Fibroblast of lung (primary cell): Measurements from ENCODE around the gene GPSM1. TPM values are rescaled to one million over a fixed set of nuclear protein-coding genes. Genes with fewer than 3 reads are reported as not detected.
A peak's percentile ranks its signal among the peaks of the same experiment; 100 is the strongest.

Experiments
- DNase-seq, 2 donors: peaks; one replicate each; pipeline versions ENCODE4 v3.0.0 to v3.0.0-alpha.2; 2010; ENCODE audit warnings: low read depth in 2 of 2
- H2AFZ ChIP-seq: 2 replicates; pipeline ENCODE4 v1.5.1; 2012; ENCODE audit warnings: low read length, control low read depth, inconsistent platforms
- H3K27ac ChIP-seq: 2 replicates; pipeline ENCODE4 v1.5.1; 2011; ENCODE audit warnings: low read length, control low read depth; ENCODE audit not compliant: insufficient read depth
- H3K27me3 ChIP-seq: 2 replicates; pipeline ENCODE4 v1.5.1; 2011; ENCODE audit warnings: mild to moderate bottlenecking, low read length; ENCODE audit not compliant: control insufficient read depth, insufficient read depth
- H3K36me3 ChIP-seq: 2 replicates; pipeline ENCODE4 v1.5.1; 2011; ENCODE audit warnings: low read length; ENCODE audit not compliant: control insufficient read depth, insufficient read depth
- H3K4me1 ChIP-seq: 2 replicates; pipeline ENCODE4 v1.5.1; 2011; ENCODE audit warnings: low read length; ENCODE audit not compliant: control insufficient read depth, insufficient read depth; ENCODE audit errors: extremely low read depth
- H3K4me2 ChIP-seq: 2 replicates; pipeline ENCODE4 v1.5.1; 2011; ENCODE audit warnings: low read length, control low read depth; ENCODE audit not compliant: insufficient read depth; ENCODE audit errors: extremely low read depth
- H3K4me3 ChIP-seq, 4 experiments: fragments of 200-600 bp in 1 of 4; sonication (generic) in 1 of 4; replicated peaks in 1 of 4; 2 replicates each; pipeline ENCODE4 v1.5.1; 2011 to 2016; ENCODE audit warnings: low read length in 4 of 4, low read depth in 3 of 4, mild to moderate bottlenecking in 3 of 4, control low read depth in 2 of 4, inconsistent platforms in 1 of 4, mixed read lengths in 1 of 4; ENCODE audit not compliant: insufficient read depth in 1 of 4; ENCODE audit errors: control extremely low read depth in 1 of 4
- H3K79me2 ChIP-seq: 2 replicates; pipeline ENCODE4 v1.5.1; 2012; ENCODE audit warnings: mild to moderate bottlenecking, low read length, inconsistent platforms; ENCODE audit not compliant: control insufficient read depth, insufficient read depth
- H3K9ac ChIP-seq: 2 replicates; pipeline ENCODE4 v1.5.1; 2011; ENCODE audit warnings: mild to moderate bottlenecking, low read length, control low read depth; ENCODE audit not compliant: insufficient read depth
- H3K9me3 ChIP-seq: 2 replicates; pipeline ENCODE4 v1.5.1; 2012; ENCODE audit warnings: low read depth, low read length; ENCODE audit not compliant: control insufficient read depth, insufficient read depth
- H4K20me1 ChIP-seq: 2 replicates; pipeline ENCODE4 v1.5.1; 2011; ENCODE audit warnings: low read length; ENCODE audit not compliant: control insufficient read depth, insufficient read depth; ENCODE audit errors: extremely low read depth
- CTCF ChIP-seq, 2 donors: IDR thresholded peaks in 1 of 2; conservative IDR thresholded peaks in 1 of 2; 1 replicate in 1 of 2; 2 replicates in 1 of 2; pipeline ENCODE4 v1.5.1; 2011 to 2012; ENCODE audit warnings: low read length in 2 of 2, control low read depth in 1 of 2, inconsistent platforms in 1 of 2, low read depth in 1 of 2, mild to moderate bottlenecking in 1 of 2
- EZH2 ChIP-seq: IDR thresholded peaks from 2 replicates; pipeline ENCODE4 v1.5.1; 2012; ENCODE audit warnings: low read length, control low read depth, mild to moderate bottlenecking; ENCODE audit errors: missing control alignments
- polyA plus RNA-seq, 2 donors: library from polyadenylated mRNA; depleted of rRNA in 1 of 2; stranded (reverse) in 1 of 2; unstranded in 1 of 2; fragments of >200 nt; gene quantifications; 2 replicates each; pipeline ENCODE4 v1.2.1, GENCODE V29; 2011 to 2012; ENCODE audit warnings: missing spikeins in 1 of 2
- total RNA-seq: library from RNA; depleted of rRNA; stranded (reverse); fragments of >200 nt; gene quantifications from 2 replicates; pipeline ENCODE4 v1.2.1, GENCODE V29; 2014

GPSM1 gene
- total and polyA plus RNA-seq, 2 donors (not counting 1 experiment from before 2014, with no cell fraction given), result 15.8 to 60.3 TPM

GRCh38 chr9:136343884-136344269 lies 16.5 kb downstream of the GPSM1 start:
- H2AFZ ChIP-seq, result no peak overlapping the region
- no peaks in the 10 kb centered on the region for H3K9me3 ChIP-seq
- no peak overlapping the region for H3K4me2 ChIP-seq
- H3K36me3 ChIP-seq, result peaks cover 30% of the 10 kb centered on the region
- no peak for DNase-seq
- H3K4me1 ChIP-seq, result peaks cover 22% of the 10 kb centered on the region
- TF ChIP-seq CTCF (conservative IDR thresholded peaks at IDR 0.05 in 1 of 2, IDR thresholded peaks at IDR 0.05 in 1 of 2; ENCODE audit: low read depth in 1 of 2, low read length in 2 of 2) (no peak), EZH2 (no peak)
- no peak overlapping the region for H3K27ac ChIP-seq
- H3K79me2 ChIP-seq, result no peaks in the 10 kb centered on the region
- no peaks in the 10 kb centered on the region for H4K20me1 ChIP-seq
- H3K27me3 ChIP-seq, result no peaks in the 10 kb centered on the region
- no peak overlapping the region for H3K9ac ChIP-seq
- H3K4me3 ChIP-seq, result no peak overlapping the region

DNA sequence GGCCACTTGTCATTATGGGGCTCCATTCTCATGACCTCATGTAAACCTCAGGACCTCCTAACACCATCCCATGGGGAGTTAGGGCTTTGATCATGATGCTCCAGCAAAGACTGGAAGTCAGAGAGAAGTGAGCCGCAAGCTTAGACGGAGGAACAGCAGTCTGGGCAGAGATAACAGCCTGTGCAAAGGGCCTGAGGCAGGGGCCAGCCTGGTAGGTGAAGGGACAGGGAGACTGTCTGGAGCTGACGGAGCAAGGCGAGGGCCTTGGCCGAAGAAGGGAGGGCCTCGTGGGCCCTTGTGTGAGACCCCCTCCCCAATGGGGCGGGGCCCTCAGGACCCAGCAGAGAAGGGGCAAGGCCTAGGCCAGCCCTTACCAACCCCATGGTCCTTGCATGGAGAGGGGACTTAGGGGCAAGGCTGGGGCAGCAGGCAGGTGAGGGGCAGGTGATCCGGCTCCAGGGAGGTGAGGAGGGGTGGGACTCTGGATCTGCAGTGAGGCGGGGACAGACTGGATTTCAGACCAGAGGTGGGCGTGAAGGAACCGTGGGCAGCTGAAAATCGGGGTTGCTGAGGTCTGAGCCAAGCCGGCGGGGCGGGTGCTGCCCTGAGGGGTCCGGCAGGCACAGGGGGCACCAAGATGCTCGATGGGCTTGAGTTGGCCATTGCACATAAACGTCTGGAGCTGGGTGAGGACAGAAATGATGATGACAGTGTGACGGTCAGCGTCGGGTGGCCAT lies 17.4 kb downstream of the GPSM1 start:
- Histone ChIP-seq H3K4me3 (no peak overlapping the region), H3K9me3 (no peaks in the 10 kb centered on the region), H3K9ac (no peak overlapping the region), H3K36me3 (peaks cover 31% of the 10 kb centered on the region), H3K27ac (no peak overlapping the region), H4K20me1 (no peaks in the 10 kb centered on the region), H2AFZ (no peak overlapping the region), H3K79me2 (no peaks in the 10 kb centered on the region), H3K4me2 (no peak overlapping the region), H3K4me1 (peaks cover 22% of the 10 kb centered on the region), H3K27me3 (no peaks in the 10 kb centered on the region)
- no peak for DNase-seq
- no peak for TF ChIP-seq EZH2
- TF ChIP-seq CTCF (conservative IDR thresholded peaks at IDR 0.05 in 1 of 2, IDR thresholded peaks at IDR 0.05 in 1 of 2; ENCODE audit: low read depth in 1 of 2, low read length in 2 of 2), result no peak

- peak overlapping the region; percentile 61 for H3K27ac ChIP-seq
- no peaks in the 10 kb centered on the region for H3K27me3 ChIP-seq
- H3K9ac ChIP-seq, result peak overlapping the region; percentile 23
- no peaks in the 10 kb centered on the region for H3K9me3 ChIP-seq
- H3K4me3 ChIP-seq, result peak overlapping the region in 1 of 4 experiments; percentile 9
- H3K36me3 ChIP-seq, result peaks cover 28% of the 10 kb centered on the region
- DNase-seq, result peak; percentile 50 to 51
- no peaks in the 10 kb centered on the region for H4K20me1 ChIP-seq
- no peaks in the 10 kb centered on the region for H3K79me2 ChIP-seq
- no peak for TF ChIP-seq EZH2
- peak; percentile 46 to 51 for TF ChIP-seq CTCF (conservative IDR thresholded peaks at IDR 0.05 in 1 of 2, IDR thresholded peaks at IDR 0.05 in 1 of 2; ENCODE audit: low read depth in 1 of 2, low read length in 2 of 2)
- H2AFZ ChIP-seq, result no peak overlapping the region
- peaks cover 22% of the 10 kb centered on the region for H3K4me1 ChIP-seq
- peak overlapping the region; percentile 35 for H3K4me2 ChIP-seq
Observed at GRCh38 chr9:136345281-136346156, 18.2 kb downstream of the GPSM1 start.
